D721Med (cell line): ENCODE data around the gene LECT2.

Experiments
- DNase-seq: peaks from one replicate; pipeline ENCODE4 v3.0.0; 2011; ENCODE audit warnings: low spot score; ENCODE audit not compliant: insufficient read length
- FAIRE-seq: peaks from 2 replicates; lab custom pipeline; 2011; peaks lifted over from hg19 to GRCh38; lab: Jason Lieb, UNC
- CTCF ChIP-seq: IDR thresholded peaks from 2 replicates; pipeline ENCODE4 v1.5.1; 2012; ENCODE audit warnings: mild to moderate bottlenecking, control low read depth; ENCODE audit not compliant: insufficient read depth; ENCODE audit errors: missing control alignments

Gene LECT2

GRCh38 chr5:135954899-135955298, at the start of gene LECT2:
TSS of gene LECT2 (minus strand) at chr5:135954983. CDS start at chr5:135954833, 150 bp downstream.
- FAIRE-seq (no peak), DNase-seq (no peak)
- no peak for TF ChIP-seq CTCF

DNA sequence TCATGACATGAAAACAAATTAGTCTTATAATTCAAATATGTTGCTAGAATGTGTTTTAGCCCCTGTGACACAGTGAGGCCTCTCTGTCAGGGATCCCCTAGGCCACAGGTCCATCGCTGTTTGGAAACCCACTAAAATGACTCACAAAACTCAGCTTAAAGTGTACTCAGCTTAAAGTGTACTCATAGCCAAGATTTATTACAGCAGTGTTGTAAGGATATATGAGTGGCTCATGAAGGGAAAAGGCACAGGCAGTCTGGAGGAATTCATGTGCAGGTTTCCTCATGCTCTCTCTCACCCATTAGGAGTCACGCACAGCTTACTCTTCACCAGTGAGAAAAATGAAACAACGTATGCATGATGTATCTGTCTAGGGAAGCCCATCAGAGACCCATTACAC, 49.7 kb upstream of the LECT2 start:
- FAIRE-seq (no peak), DNase-seq (no peak)
- no peak for TF ChIP-seq CTCF

DNA sequence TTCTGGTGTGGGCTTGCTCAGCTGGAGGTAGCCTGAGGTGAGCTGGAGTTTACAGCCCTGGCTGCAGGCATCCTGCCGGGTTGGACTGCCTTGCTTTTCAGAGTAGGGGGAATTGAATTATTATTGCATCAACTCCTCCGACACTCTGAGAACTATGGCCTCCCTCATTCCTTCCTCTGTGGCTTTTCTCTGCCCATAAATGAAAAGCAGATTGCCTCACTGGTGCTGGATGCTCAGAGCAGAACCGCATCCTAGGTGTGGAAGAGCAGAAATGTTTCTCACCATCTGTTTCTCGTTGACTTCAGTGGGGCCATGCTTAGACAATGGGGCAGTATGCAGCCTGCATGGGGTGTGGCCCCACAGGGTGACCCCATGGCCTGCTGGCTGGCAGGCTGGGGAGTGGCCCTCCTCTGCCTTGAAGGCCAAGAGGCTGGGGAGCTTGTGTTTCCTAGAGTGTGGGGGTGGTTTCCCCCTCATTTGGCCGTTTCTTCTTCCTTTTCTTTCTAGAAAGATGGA, 46.7 kb upstream of the LECT2 start:
- TF ChIP-seq CTCF, result no peak
- no peak for FAIRE-seq
- DNase-seq, result no peak

GRCh38 chr5:136000932-136001331, 46.1 kb upstream of the LECT2 start:
- FAIRE-seq (no peak), DNase-seq (no peak)
- TF ChIP-seq CTCF, result no peak

DNA sequence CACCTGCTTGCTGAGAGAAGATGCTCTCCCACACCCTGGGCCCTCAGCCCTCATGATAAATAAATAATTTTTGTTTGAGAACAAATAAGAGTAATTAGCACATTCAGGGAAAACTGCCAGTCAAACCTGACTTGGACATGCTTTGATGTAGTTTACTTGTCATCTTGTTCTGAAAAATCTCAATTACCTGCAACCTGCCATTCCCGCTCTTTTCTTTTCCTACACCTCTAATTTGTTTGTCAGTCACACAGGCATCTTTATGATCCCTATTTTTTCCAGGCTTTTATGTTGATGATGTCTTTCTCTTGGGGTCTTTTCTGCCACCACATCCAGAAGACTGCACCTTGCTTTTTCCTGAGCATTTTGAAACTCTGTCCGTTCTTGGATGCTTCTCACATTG, 45.4 kb upstream of the LECT2 start:
- FAIRE-seq (no peak), DNase-seq (no peak)
- TF ChIP-seq CTCF, result no peak

DNA sequence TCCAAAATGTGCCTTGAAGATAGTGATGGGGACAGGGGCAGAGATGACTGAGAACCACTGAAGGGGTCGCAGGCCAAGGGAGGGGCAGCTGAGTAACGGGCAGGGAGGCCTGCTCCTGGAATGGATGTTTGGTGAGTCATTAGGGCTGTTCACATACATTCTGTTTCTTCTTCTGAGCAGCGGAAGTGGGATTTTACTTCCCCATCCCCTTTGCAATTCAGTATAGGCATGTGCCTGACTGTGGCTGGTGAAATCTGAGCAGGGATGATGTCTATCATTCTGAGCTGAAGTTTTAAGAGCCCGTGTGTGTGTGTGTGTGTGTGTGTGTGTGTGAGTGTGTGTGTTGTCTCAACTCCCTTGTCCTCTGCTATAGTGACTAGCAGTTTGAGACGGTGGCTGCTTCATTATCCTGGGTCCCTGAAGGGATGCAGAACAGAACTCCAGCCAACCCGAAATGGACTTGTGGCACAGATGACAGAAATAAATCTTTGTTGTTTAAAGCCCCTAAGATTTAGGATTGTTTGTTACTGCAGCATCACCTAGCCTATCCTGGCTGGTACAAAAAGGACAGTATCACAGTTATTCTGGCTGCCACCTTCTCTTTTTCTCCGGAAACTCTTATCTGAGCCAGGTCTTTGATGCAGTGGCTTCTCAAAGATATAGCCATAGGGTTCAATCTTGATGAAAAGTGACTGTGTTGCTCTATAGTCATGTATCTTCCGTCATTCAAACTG, 44.8 kb upstream of the LECT2 start:
- DNase-seq, result no peak
- TF ChIP-seq CTCF, result no peak
- no peak for FAIRE-seq

DNA sequence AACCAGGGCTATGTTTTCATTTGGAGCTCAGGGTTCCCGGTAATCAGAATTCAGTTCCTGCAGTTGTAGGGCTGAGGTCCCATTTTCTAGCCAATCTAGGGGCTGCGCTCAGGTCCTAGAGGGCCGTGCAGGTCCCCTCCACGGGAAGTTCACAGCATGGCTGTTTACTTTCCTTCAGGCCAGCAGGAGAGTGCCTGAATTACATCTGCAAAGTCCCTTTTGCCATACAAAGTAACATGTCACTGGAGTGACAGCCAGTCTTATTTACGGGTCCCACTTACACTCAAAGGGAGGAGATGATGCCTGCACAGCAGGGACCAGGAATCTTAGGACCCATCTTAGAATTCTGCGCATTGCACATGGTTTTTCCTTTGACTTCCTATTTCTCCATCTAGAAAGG, 44.1 kb upstream of the LECT2 start:
- no peak for TF ChIP-seq CTCF
- no peak for FAIRE-seq
- no peak for DNase-seq
